SK-N-SH treated with all-trans-retinoic acid at 6 μM for 48 hours (cell line): ENCODE measurements around the gene LAIR1.

Experiments
- ATAC-seq: fragments of 200-7000 bp; cut with Tn5 transposase; 3 replicates; pipeline ENCODE4 v1.9.1; 2020; ENCODE audit warnings: mild to moderate bottlenecking, moderate library complexity
- ARNTL ChIP-seq: fragments of 450-650 bp; formaldehyde crosslinking; IDR thresholded peaks from 2 replicates; pipeline ENCODE4 v1.5.0; 2020; ENCODE audit warnings: low read depth, mild to moderate bottlenecking, moderate library complexity, borderline replicate concordance
- BACH2 ChIP-seq: fragments of 250-450 bp; sonication (Bioruptor Pico); IDR thresholded peaks from 2 replicates; pipeline ENCODE4 v1.9.0; 2021; ENCODE audit warnings: mild to moderate bottlenecking, borderline replicate concordance
- CREB5 ChIP-seq: fragments of 250-450 bp; sonication (Bioruptor Pico); IDR thresholded peaks from 2 replicates; pipeline ENCODE4 v1.5.1; 2020; ENCODE audit warnings: low read depth, mild to moderate bottlenecking, moderate library complexity
- CSDC2 ChIP-seq: fragments of 250-450 bp; sonication (Bioruptor Pico); IDR thresholded peaks from 2 replicates; pipeline ENCODE4 v1.5.0; 2020; ENCODE audit warnings: mild to moderate bottlenecking, moderate library complexity
- CSRNP3 ChIP-seq: fragments of 250-450 bp; sonication (Bioruptor Pico); IDR thresholded peaks from 2 replicates; pipeline ENCODE4 v1.5.1; 2021; ENCODE audit warnings: mild to moderate bottlenecking, moderate library complexity
- ESRRG ChIP-seq: fragments of 250-450 bp; sonication (Bioruptor Pico); IDR thresholded peaks from 2 replicates; pipeline ENCODE4 v1.6.1; 2021; ENCODE audit warnings: mild to moderate bottlenecking
- ISL1 ChIP-seq: fragments of 250-450 bp; sonication (Bioruptor Pico); IDR thresholded peaks from 2 replicates; pipeline ENCODE4 v2.1.2; 2022; ENCODE audit warnings: mild to moderate bottlenecking, moderate library complexity
- OSR1 ChIP-seq: fragments of 250-450 bp; sonication (Bioruptor Pico); IDR thresholded peaks from 2 replicates; pipeline ENCODE4 v1.8.0; 2022; ENCODE audit warnings: moderate library complexity, mild to moderate bottlenecking, inconsistent platforms
- PATZ1 ChIP-seq: fragments of 250-450 bp; sonication (Bioruptor Pico); IDR thresholded peaks from 2 replicates; pipeline ENCODE4 v1.8.0; 2020; ENCODE audit warnings: mild to moderate bottlenecking, moderate library complexity, borderline replicate concordance
- PPARA ChIP-seq: fragments of 250-450 bp; sonication (Bioruptor Pico); IDR thresholded peaks from 2 replicates; pipeline ENCODE4 v1.5.0; 2020; ENCODE audit warnings: mild to moderate bottlenecking, borderline replicate concordance
- SNAI2 ChIP-seq: fragments of 250-450 bp; sonication (Bioruptor Pico); IDR thresholded peaks from 2 replicates; pipeline ENCODE4 v1.5.0; 2020; ENCODE audit warnings: mild to moderate bottlenecking, moderate library complexity
- TCF4 ChIP-seq: fragments of 250-450 bp; sonication (Bioruptor Pico); IDR thresholded peaks from 2 replicates; pipeline ENCODE4 v1.8.0; 2021; ENCODE audit warnings: mild to moderate bottlenecking, moderate library complexity, borderline replicate concordance
- TOX ChIP-seq: fragments of 250-450 bp; sonication (Bioruptor Pico); IDR thresholded peaks from 2 replicates; pipeline ENCODE4 v1.8.0; 2021; ENCODE audit warnings: mild to moderate bottlenecking, moderate library complexity, borderline replicate concordance
- TSHZ2 ChIP-seq: fragments of 250-450 bp; sonication (Bioruptor Pico); IDR thresholded peaks from 2 replicates; pipeline ENCODE4 v1.5.0; 2020; ENCODE audit warnings: mild to moderate bottlenecking, moderate library complexity
- ZFP3 ChIP-seq: fragments of 250-450 bp; sonication (Bioruptor Pico); IDR thresholded peaks from 2 replicates; pipeline ENCODE4 v1.5.0; 2020; ENCODE audit warnings: mild to moderate bottlenecking, moderate library complexity
- ZFP30 ChIP-seq: fragments of 450-650 bp; formaldehyde crosslinking; IDR thresholded peaks from 2 replicates; pipeline ENCODE4 v1.5.0; 2022; ENCODE audit warnings: mild to moderate bottlenecking, moderate library complexity
- ZNF565 ChIP-seq: fragments of 450-650 bp; formaldehyde crosslinking; conservative IDR thresholded peaks from 2 replicates; pipeline ENCODE4 v1.5.0; 2020; ENCODE audit warnings: low read depth, mild to moderate bottlenecking, moderate library complexity
- ZNF70 ChIP-seq: fragments of 450-650 bp; formaldehyde crosslinking; IDR thresholded peaks from 2 replicates; pipeline ENCODE4 v1.5.0; 2020; ENCODE audit warnings: mild to moderate bottlenecking, moderate library complexity
- ZNF8 ChIP-seq: fragments of 450-650 bp; formaldehyde crosslinking; IDR thresholded peaks from 2 replicates; pipeline ENCODE4 v1.5.0; 2020; ENCODE audit warnings: mild to moderate bottlenecking, moderate library complexity

LAIR1 gene

GRCh38 chr19:54312011-54312410 is 52.7 kb downstream of the LAIR1 start:
- ATAC-seq = no peak
- TF ChIP-seq PATZ1 (CRISPR knock-in tag) (no peak), ZNF70 (CRISPR knock-in tag) (no peak), ZNF8 (CRISPR knock-in tag) (no peak)

DNA sequence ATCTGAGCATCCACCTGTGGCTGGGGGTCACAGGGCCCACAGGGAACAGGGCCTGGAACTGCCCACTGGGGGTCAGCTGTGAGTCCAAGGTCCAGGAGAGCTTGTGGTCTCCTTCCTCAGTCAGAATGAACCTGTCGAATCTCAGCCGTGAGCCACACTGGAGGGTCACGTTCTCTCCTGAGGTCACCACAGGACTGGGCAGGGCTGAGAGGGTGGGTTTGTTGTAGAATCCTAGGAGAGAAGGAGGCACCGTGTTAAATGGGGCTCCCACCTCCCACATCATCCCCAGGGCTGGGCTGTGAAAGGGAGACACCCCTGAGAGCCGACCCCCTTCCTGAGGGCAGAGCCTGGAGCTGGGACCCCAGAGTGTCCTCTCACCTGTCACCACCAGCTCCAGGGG is 53.2 kb downstream of the LAIR1 start:
- no peak for ATAC-seq

DNA sequence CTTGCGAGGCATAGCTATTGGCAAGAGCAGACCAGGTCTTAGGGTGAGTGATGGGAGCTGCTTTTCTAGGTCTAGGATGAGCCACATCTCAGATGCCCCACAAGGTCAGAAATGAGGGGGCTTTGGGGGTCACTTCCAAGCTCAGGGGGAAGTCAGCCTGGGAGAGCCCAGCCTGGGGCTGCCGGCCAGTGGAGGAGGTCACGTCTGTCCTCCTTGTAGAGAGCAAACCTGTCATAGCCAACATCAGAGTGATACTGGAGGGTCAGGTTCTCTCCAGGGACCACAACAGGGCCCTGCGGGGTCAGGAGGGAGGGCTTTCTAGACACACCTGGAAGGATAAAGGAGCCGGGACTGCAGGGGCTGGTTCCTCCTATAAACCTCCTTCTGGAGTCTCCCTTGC is 54.2 kb downstream of the LAIR1 start:
- ATAC-seq = no peak
- no peak for TF ChIP-seq ZNF565 (CRISPR knock-in tag)
- TF ChIP-seq CSDC2 (CRISPR knock-in tag) = no peak
- TF ChIP-seq ZNF70 (CRISPR knock-in tag) = no peak
- TF ChIP-seq BACH2 = no peak
- no peak for TF ChIP-seq ESRRG (CRISPR knock-in tag)
- TF ChIP-seq CREB5 = no peak
- no peak for TF ChIP-seq TOX (CRISPR knock-in tag)
- TF ChIP-seq ZFP30 (CRISPR knock-in tag) = no peak
- TF ChIP-seq ARNTL (CRISPR knock-in tag) = no peak
- TF ChIP-seq ZFP3 = no peak
- no peak for TF ChIP-seq TSHZ2 (CRISPR knock-in tag)
- no peak for TF ChIP-seq OSR1 (CRISPR knock-in tag)

More for the DNA sequence above, 53.2 kb downstream of the LAIR1 start:
- no peak for TF ChIP-seq TSHZ2 (CRISPR knock-in tag)
- TF ChIP-seq TOX (CRISPR knock-in tag) = no peak
- TF ChIP-seq ZFP3 = no peak
- TF ChIP-seq TCF4 (CRISPR knock-in tag) = no peak
- no peak for TF ChIP-seq ISL1 (CRISPR knock-in tag)
- TF ChIP-seq ARNTL (CRISPR knock-in tag) = no peak
- TF ChIP-seq ZFP30 (CRISPR knock-in tag) = no peak
- TF ChIP-seq PPARA (CRISPR knock-in tag) = no peak
- no peak for TF ChIP-seq ZNF8 (CRISPR knock-in tag)
- no peak for TF ChIP-seq CSRNP3 (CRISPR knock-in tag)
- TF ChIP-seq SNAI2 (CRISPR knock-in tag) = no peak
- no peak for TF ChIP-seq CREB5
- TF ChIP-seq, all 23 proteins: peak for 0
